Activated CD8-positive, alpha-beta T cell treated with anti-CD3 and anti-CD28 coated beads, Interleukin-2, amount 10 ng/mL, durations not matched to agents 7 days and 5 days (primary cell): Measurements from ENCODE around the gene RAD51B. TPM values are rescaled to one million over a fixed set of nuclear protein-coding genes. Genes with fewer than 3 reads are reported as not detected.

ENCODE experiments used
- ATAC-seq: fragments of 150-1000 bp; cut with Tn5 transposase; one replicate; pipeline ENCODE4 v1.10.0; 2021; ENCODE audit warnings: moderate library complexity
- CTCF ChIA-PET: fragments of 350-600 bp; sonication (Branson Sonifier 250); formaldehyde crosslinking; loops from one replicate; lab custom pipeline; 2021; ENCODE audit warnings: antibody characterized with exemption; lab: Charles Lee
- POLR2A ChIA-PET: fragments of 350-600 bp; sonication (Branson Sonifier 250); formaldehyde crosslinking; loops from one replicate; lab custom pipeline; 2021; ENCODE audit warnings: antibody characterized with exemption; lab: Charles Lee
- DNase-seq: peaks from one replicate; pipeline ENCODE4 v3.0.0-alpha.2; 2020
- H3K27ac Mint-ChIP-seq: one replicate; pipeline ENCODE4 v1.8.0; 2021; ENCODE audit warnings: mild to moderate bottlenecking, mixed read lengths
- H3K27me3 Mint-ChIP-seq: one replicate; pipeline ENCODE4 v1.8.0; 2021; ENCODE audit warnings: low read depth, mixed read lengths
- H3K36me3 Mint-ChIP-seq: one replicate; pipeline ENCODE4 v1.8.0; 2021; ENCODE audit warnings: low read depth, mixed read lengths
- H3K4me1 Mint-ChIP-seq: one replicate; pipeline ENCODE4 v1.8.0; 2021; ENCODE audit warnings: low read depth, mixed read lengths
- H3K4me3 Mint-ChIP-seq: one replicate; pipeline ENCODE4 v1.8.0; 2021; ENCODE audit warnings: mild to moderate bottlenecking, mixed read lengths
- H3K9me3 Mint-ChIP-seq: one replicate; pipeline ENCODE4 v1.8.0; 2022; ENCODE audit warnings: mixed read lengths; ENCODE audit not compliant: insufficient read depth
- total RNA-seq, 2 experiments: library from RNA; stranded (reverse); gene quantifications; one replicate each; pipeline ENCODE4 v1.2.3, GENCODE V29; 2021

RAD51B gene
- total RNA-seq, 2 experiments from 2014 or later, result 34.1 to 38.8 TPM

- ChIA-PET POLR2A (no interaction called here), CTCF (no interaction called here)
- no peak overlapping the region for H3K27ac Mint-ChIP-seq
- H3K4me1 Mint-ChIP-seq, result peaks cover 11% of the 10 kb centered on the region
- H3K27me3 Mint-ChIP-seq, result no peaks in the 10 kb centered on the region
- DNase-seq, result no peak
- peaks cover 5% of the 10 kb centered on the region for H3K36me3 Mint-ChIP-seq
- ATAC-seq, result no peak
- peaks cover 23% of the 10 kb centered on the region for H3K9me3 Mint-ChIP-seq
- H3K4me3 Mint-ChIP-seq, result no peak overlapping the region
Measured at GRCh38 chr14:68147303-68147702, 327.7 kb downstream of the RAD51B start.

- ChIA-PET CTCF (no interaction called here), POLR2A (no interaction called here)
- Mint-ChIP-seq H3K36me3 (peaks cover 8% of the 10 kb centered on the region), H3K27ac (no peak overlapping the region), H3K4me1 (peaks cover 9% of the 10 kb centered on the region), H3K27me3 (no peaks in the 10 kb centered on the region), H3K4me3 (no peak overlapping the region), H3K9me3 (peaks cover 28% of the 10 kb centered on the region)
- ATAC-seq (no peak), DNase-seq (no peak)
Measured at GRCh38 chr14:68148276-68148675, 328.7 kb downstream of the RAD51B start.

GRCh38 chr14:68148763-68149162, 329.2 kb downstream of the RAD51B start:
- ChIA-PET POLR2A (no interaction called here), CTCF (no interaction called here)
- Mint-ChIP-seq H3K4me3 (no peak overlapping the region), H3K4me1 (peaks cover 4% of the 10 kb centered on the region), H3K27me3 (no peaks in the 10 kb centered on the region), H3K36me3 (peaks cover 8% of the 10 kb centered on the region), H3K27ac (no peak overlapping the region), H3K9me3 (peaks cover 33% of the 10 kb centered on the region)
- ATAC-seq (no peak), DNase-seq (no peak)

- DNase-seq (no peak), ATAC-seq (no peak)
- H3K4me3 Mint-ChIP-seq, result no peak overlapping the region
- no peaks in the 10 kb centered on the region for H3K4me1 Mint-ChIP-seq
- no peak overlapping the region for H3K27ac Mint-ChIP-seq
- POLR2A ChIA-PET, result no interaction called here
- H3K36me3 Mint-ChIP-seq, result peaks cover 6% of the 10 kb centered on the region
- CTCF ChIA-PET, result no interaction called here
- peaks cover 33% of the 10 kb centered on the region for H3K9me3 Mint-ChIP-seq
- H3K27me3 Mint-ChIP-seq, result no peaks in the 10 kb centered on the region
Measured at GRCh38 chr14:68153275-68153674, 333.7 kb downstream of the RAD51B start.

GRCh38 chr14:68154275-68154674, 334.7 kb downstream of the RAD51B start:
- Mint-ChIP-seq H3K9me3 (peaks cover 29% of the 10 kb centered on the region), H3K27ac (no peak overlapping the region), H3K27me3 (no peaks in the 10 kb centered on the region), H3K36me3 (peaks cover 6% of the 10 kb centered on the region), H3K4me3 (no peak overlapping the region), H3K4me1 (no peaks in the 10 kb centered on the region)
- CTCF ChIA-PET, result no interaction called here
- POLR2A ChIA-PET, result no interaction called here
- ATAC-seq, result no peak
- no peak for DNase-seq

GRCh38 chr14:68157971-68158371, 338.4 kb downstream of the RAD51B start:
- H3K4me1 Mint-ChIP-seq, result no peaks in the 10 kb centered on the region
- no peak for ATAC-seq
- CTCF ChIA-PET, result interaction anchor here (1.5 kb wide), 1 partner anchor 32 kb away, joined by 4 read pairs; no protein-coding TSS in a partner anchor
- no peak overlapping the region for H3K27ac Mint-ChIP-seq
- POLR2A ChIA-PET, result no interaction called here
- no peaks in the 10 kb centered on the region for H3K36me3 Mint-ChIP-seq
- H3K27me3 Mint-ChIP-seq, result no peaks in the 10 kb centered on the region
- no peak overlapping the region for H3K4me3 Mint-ChIP-seq
- H3K9me3 Mint-ChIP-seq, result peaks cover 8% of the 10 kb centered on the region
- no peak for DNase-seq

GRCh38 chr14:68158640-68159039, 339.1 kb downstream of the RAD51B start:
- Mint-ChIP-seq H3K27ac (no peak overlapping the region), H3K4me1 (no peaks in the 10 kb centered on the region), H3K4me3 (no peak overlapping the region), H3K27me3 (no peaks in the 10 kb centered on the region), H3K9me3 (peaks cover 5% of the 10 kb centered on the region), H3K36me3 (no peaks in the 10 kb centered on the region)
- ChIA-PET CTCF (interaction anchor here (1.5 kb wide), 1 partner anchor 32 kb away, joined by 4 read pairs; no protein-coding TSS in a partner anchor), POLR2A (no interaction called here)
- ATAC-seq (no peak), DNase-seq (no peak)

- POLR2A ChIA-PET, result no interaction called here
- DNase-seq (no peak), ATAC-seq (no peak)
- Mint-ChIP-seq H3K9me3 (no peaks in the 10 kb centered on the region), H3K4me1 (no peaks in the 10 kb centered on the region), H3K4me3 (no peak overlapping the region), H3K36me3 (no peaks in the 10 kb centered on the region), H3K27ac (no peak overlapping the region), H3K27me3 (no peaks in the 10 kb centered on the region)
- CTCF ChIA-PET, result interaction anchor here (1.1 to 1.5 kb wide), 3 partner anchors 34 to 358 kb away, joined by 3 to 4 read pairs (median 4); no protein-coding TSS in a partner anchor
Measured at GRCh38 chr14:68159701-68160633, 340.4 kb downstream of the RAD51B start.

- Mint-ChIP-seq H3K4me1 (no peaks in the 10 kb centered on the region), H3K4me3 (no peak overlapping the region), H3K36me3 (no peaks in the 10 kb centered on the region), H3K27me3 (no peaks in the 10 kb centered on the region), H3K27ac (no peak overlapping the region), H3K9me3 (no peaks in the 10 kb centered on the region)
- POLR2A ChIA-PET, result no interaction called here
- CTCF ChIA-PET, result interaction anchor here (1.4 kb wide), 1 partner anchor 357 kb away, joined by 3 read pairs; no protein-coding TSS in a partner anchor
- DNase-seq (no peak), ATAC-seq (no peak)
Measured at GRCh38 chr14:68160779-68161546, 341.4 kb downstream of the RAD51B start.

- no peak overlapping the region for H3K4me3 Mint-ChIP-seq
- DNase-seq (no peak), ATAC-seq (no peak)
- no peaks in the 10 kb centered on the region for H3K4me1 Mint-ChIP-seq
- no peak overlapping the region for H3K27ac Mint-ChIP-seq
- ChIA-PET POLR2A (no interaction called here), CTCF (no interaction called here)
- no peaks in the 10 kb centered on the region for H3K9me3 Mint-ChIP-seq
- H3K27me3 Mint-ChIP-seq, result peaks cover 2% of the 10 kb centered on the region
- no peaks in the 10 kb centered on the region for H3K36me3 Mint-ChIP-seq
Measured at GRCh38 chr14:68162887-68163286, 343.3 kb downstream of the RAD51B start.

- CTCF ChIA-PET, result no interaction called here
- H3K9me3 Mint-ChIP-seq, result no peaks in the 10 kb centered on the region
- no peaks in the 10 kb centered on the region for H3K36me3 Mint-ChIP-seq
- H3K27me3 Mint-ChIP-seq, result peaks cover 2% of the 10 kb centered on the region
- H3K27ac Mint-ChIP-seq, result no peak overlapping the region
- DNase-seq (no peak), ATAC-seq (no peak)
- no peaks in the 10 kb centered on the region for H3K4me1 Mint-ChIP-seq
- POLR2A ChIA-PET, result interaction anchor here (0.9 kb wide), 1 partner anchor 631 kb away, joined by 3 read pairs; no protein-coding TSS in a partner anchor
- H3K4me3 Mint-ChIP-seq, result no peak overlapping the region
Measured at GRCh38 chr14:68164711-68165113, 345.1 kb downstream of the RAD51B start.
